Measurements from ENCODE around the gene ELP4.

DNA sequence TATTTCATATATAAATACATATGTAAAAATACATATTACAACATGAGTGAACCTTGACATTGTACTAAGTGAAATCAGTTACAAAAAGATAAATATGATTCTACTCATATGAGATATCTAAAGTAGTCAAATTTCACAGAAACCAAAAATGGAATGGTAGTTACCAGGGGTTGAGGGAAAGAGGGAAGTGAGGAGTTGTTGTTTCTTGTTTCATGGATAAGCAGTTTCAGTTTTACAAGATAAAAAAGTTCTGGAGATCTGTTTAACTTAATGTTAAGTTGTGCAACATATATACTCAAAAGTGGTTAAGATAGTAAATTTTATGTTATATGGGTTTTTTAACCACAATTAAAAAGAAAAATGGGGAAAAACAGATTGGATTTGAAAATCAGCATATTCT lies 107.7 kb downstream of the ELP4 start:
- TF ChIP-seq FOXK2 (conservative IDR thresholded peaks at IDR 0.05 in 1 of 2, IDR thresholded peaks at IDR 0.05 in 1 of 2; ENCODE audit: low read depth in 2 of 2) (no peak), POLR2AphosphoS2 (IDR thresholded peaks at IDR 0.05; ENCODE audit: low read length) (no peak), MTA1 (IDR thresholded peaks at IDR 0.05; ENCODE audit: borderline replicate concordance) (no peak)
- TF ChIP-seq, protein P1, sequence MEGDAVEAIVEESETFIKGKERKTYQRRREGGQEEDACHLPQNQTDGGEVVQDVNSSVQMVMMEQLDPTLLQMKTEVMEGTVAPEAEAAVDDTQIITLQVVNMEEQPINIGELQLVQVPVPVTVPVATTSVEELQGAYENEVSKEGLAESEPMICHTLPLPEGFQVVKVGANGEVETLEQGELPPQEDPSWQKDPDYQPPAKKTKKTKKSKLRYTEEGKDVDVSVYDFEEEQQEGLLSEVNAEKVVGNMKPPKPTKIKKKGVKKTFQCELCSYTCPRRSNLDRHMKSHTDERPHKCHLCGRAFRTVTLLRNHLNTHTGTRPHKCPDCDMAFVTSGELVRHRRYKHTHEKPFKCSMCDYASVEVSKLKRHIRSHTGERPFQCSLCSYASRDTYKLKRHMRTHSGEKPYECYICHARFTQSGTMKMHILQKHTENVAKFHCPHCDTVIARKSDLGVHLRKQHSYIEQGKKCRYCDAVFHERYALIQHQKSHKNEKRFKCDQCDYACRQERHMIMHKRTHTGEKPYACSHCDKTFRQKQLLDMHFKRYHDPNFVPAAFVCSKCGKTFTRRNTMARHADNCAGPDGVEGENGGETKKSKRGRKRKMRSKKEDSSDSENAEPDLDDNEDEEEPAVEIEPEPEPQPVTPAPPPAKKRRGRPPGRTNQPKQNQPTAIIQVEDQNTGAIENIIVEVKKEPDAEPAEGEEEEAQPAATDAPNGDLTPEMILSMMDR (IDR thresholded peaks at IDR 0.05 in 2 of 3, conservative IDR thresholded peaks at IDR 0.05 in 1 of 3; ENCODE audit: insufficient read depth in 2 of 3, low read depth in 1 of 3, low read length in 3 of 3) = no peak

Data from K562 (cell line).